Kidney epithelial cell (primary cell): ENCODE data around the gene MRPL58. TPM values are rescaled to one million over a fixed set of nuclear protein-coding genes. Genes with fewer than 3 reads are reported as not detected.

ENCODE experiments used
- DNase-seq: peaks from one replicate; pipeline ENCODE4 v3.0.0-alpha.2; 2010; ENCODE audit warnings: low read depth
- H3K27me3 ChIP-seq: 2 replicates; pipeline ENCODE4 v1.6.0; 2011; ENCODE audit warnings: low read length; ENCODE audit not compliant: control insufficient read depth, insufficient read depth
- H3K36me3 ChIP-seq: 2 replicates; pipeline ENCODE4 v1.5.1; 2011; ENCODE audit warnings: low read length; ENCODE audit not compliant: control insufficient read depth, insufficient read depth
- H3K4me3 ChIP-seq: 2 replicates; pipeline ENCODE4 v1.5.1; 2011; ENCODE audit warnings: low read depth, mild to moderate bottlenecking, control low read depth, low read length
- total RNA-seq: library from RNA; depleted of rRNA; stranded (reverse); fragments of >200 nt; gene quantifications from 2 replicates; pipeline ENCODE4 v1.2.3, GENCODE V29; 2015
- TF ChIP-seq, protein P1 (sequence below): IDR thresholded peaks from 2 replicates; pipeline ENCODE4 v1.5.1; 2011; ENCODE audit warnings: mild to moderate bottlenecking, moderate library complexity, low read length, control low read depth, inconsistent platforms; ENCODE audit not compliant: insufficient read depth, poor library complexity, severe bottlenecking

The MRPL58 gene
- total RNA-seq, 1 donor from 2014 or later: 68.5 TPM

DNA sequence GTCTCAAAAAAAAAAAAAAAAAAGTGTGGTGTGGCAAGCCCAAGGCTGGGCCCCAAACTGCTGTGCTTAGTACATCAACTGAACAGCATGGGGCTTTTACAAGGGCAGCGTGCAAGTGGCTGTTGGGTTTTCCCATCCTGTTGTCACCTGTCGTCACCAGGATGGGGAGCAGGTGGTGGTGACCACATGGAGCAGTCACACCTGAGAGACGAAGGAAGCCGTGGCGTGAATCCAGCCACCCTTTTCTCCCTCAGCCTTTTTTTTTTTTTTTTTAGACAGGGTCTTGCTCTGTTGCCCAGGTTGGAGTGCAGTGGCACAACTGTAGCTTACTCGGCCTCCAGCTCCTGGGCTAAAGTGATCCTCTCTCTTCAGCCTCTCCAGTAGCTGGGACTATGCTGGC is 4.1 kb upstream of the MRPL58 start:
- no peaks in the 10 kb centered on the region for H3K36me3 ChIP-seq
- H3K27me3 ChIP-seq: no peaks in the 10 kb centered on the region
- DNase-seq: no peak
- H3K4me3 ChIP-seq: no peak overlapping the region
- TF ChIP-seq, protein P1, sequence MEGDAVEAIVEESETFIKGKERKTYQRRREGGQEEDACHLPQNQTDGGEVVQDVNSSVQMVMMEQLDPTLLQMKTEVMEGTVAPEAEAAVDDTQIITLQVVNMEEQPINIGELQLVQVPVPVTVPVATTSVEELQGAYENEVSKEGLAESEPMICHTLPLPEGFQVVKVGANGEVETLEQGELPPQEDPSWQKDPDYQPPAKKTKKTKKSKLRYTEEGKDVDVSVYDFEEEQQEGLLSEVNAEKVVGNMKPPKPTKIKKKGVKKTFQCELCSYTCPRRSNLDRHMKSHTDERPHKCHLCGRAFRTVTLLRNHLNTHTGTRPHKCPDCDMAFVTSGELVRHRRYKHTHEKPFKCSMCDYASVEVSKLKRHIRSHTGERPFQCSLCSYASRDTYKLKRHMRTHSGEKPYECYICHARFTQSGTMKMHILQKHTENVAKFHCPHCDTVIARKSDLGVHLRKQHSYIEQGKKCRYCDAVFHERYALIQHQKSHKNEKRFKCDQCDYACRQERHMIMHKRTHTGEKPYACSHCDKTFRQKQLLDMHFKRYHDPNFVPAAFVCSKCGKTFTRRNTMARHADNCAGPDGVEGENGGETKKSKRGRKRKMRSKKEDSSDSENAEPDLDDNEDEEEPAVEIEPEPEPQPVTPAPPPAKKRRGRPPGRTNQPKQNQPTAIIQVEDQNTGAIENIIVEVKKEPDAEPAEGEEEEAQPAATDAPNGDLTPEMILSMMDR: no peak

DNA sequence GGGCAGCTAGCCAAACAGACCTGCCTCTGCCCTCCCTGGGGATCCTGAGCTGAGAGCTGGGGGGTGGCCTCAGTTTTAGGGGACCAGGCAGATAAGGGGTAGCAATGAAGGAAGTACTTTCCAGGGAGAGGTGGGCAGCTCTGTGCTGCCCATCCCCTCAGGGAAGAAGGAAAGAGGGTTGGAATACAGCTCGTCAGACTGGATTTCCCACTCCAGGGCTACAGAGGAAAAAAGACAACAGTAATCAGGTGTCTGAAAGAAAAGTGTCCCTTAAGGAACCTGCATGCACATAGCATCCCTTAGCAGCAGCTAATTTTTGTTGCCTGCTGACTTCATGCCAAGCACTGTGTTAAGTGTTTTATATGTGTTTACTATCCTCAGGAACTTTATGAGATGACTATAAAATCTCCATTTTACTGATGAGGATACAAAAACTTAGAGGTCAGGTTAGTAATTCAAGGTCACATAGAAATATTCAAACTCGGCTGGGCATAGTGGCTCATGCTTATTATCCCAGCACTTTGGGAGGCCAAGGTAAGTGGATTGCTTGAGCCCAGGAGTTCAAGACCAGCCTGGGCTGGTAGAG is 3.2 kb upstream of the MRPL58 start:
- DNase-seq: no peak
- TF ChIP-seq, protein P1: no peak
- Histone ChIP-seq H3K27me3 (no peaks in the 10 kb centered on the region), H3K36me3 (no peaks in the 10 kb centered on the region), H3K4me3 (no peak overlapping the region)

DNA sequence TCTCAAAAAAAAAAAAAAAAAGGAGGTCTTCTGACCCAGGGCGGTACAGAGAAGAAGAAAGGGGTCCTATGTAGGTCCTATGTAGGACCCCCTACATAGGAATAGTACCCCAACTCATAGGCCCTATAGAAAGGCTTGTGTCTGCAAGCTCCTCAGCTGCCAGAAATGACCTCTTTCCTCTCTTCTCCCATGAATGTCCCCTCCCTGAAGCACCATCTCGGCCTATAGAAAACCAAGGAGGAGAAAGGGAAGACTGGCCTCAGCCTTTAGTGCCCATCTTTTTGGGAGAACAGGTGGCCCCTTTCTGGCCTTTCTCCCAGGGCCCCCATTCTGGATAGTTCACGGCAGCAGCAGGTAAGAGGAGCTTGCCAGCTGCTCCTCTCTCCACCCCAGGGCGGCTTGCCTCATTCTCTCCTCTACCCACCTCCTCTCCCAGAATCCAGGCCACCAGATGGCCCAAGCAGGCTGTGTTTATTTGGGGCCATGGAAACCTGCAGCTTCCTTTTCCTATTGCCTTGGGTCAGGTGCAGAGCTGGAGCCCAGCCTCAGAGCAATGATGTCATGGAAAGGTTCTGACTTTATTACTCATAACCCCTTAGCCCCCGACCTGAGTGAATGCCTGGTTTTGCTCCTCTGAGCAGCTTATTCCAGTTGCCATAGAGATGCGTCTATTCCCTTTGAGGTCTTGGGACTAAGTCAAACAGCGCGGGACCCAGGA is 1.6 kb upstream of the MRPL58 start:
- Histone ChIP-seq H3K4me3 (no peak overlapping the region), H3K27me3 (no peaks in the 10 kb centered on the region), H3K36me3 (no peaks in the 10 kb centered on the region)
- DNase-seq: no peak
- TF ChIP-seq, protein P1: no peak

DNA sequence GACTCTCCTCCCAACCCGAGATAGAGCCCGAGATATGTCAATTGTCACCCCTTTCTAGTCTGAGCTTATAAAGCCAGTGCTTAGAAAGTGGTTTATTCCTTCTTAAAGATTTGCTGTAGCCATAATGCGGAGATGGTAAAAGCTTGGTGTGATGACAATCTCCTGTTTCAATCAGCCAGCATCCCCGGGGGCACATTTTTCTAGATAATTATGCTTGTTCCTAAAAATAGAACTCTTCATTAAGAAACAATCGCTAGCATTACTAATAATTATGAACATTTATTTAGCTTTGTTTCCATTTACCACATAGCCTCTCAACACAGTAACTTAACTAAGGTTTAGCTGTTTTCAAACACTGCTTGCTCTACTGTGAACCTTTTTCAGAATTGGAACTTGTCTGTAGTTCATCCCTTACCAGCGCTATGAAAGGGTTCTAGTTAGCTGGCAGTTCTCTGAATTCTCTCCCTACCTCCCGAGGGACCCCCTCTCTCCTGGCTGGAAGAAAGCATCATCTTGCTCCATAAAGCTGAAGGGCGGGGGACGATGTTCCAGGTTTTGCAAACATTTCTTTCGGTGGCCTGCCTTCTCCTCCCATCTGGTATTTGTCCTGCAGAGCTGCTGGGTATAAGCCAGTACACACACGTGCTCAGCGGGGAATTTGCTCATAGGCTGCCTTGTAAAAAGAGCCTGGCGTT is 922 bp upstream of the MRPL58 start:
- H3K36me3 ChIP-seq: no peaks in the 10 kb centered on the region

DNA sequence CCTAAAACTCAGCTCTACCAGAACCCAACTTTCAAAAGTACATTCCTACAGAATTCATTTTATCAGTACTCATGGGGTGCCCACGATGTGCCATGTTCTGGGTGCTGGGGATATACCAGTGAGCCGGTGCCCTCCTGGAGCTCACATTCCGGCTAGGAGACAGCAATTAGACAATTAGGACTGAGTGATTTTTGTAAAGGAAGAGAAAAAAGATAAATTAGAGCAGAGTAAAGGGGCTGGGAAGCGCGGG is 449 bp upstream of the MRPL58 start:
- Histone ChIP-seq H3K27me3 (no peaks in the 10 kb centered on the region), H3K4me3 (peak overlapping the region; percentile 75), H3K36me3 (no peaks in the 10 kb centered on the region)
- TF ChIP-seq, protein P1: no peak
- no peak for DNase-seq

More for the DNA sequence above, 922 bp upstream of the MRPL58 start:
- TF ChIP-seq, protein P1: no peak
- DNase-seq: no peak
- Histone ChIP-seq H3K27me3 (no peaks in the 10 kb centered on the region), H3K4me3 (peak overlapping the region; percentile 75)
